ACC112 (cell line): ENCODE measurements around the gene TAAR5.
"Not testable (repeated sequence)": the region's sequence is repeated elsewhere in the genome, so short reads cannot be mapped to it uniquely, and the experiment has no call there.

Source experiments
- H2AFZ ChIP-seq: fragments of 200-600 bp; sonication (generic); one replicate; pipeline ENCODE4 v1.6.0; 2017; ENCODE audit warnings: antibody characterized with exemption, low read length; ENCODE audit not compliant: unreplicated experiment
- H3K27ac ChIP-seq: fragments of 200-600 bp; sonication (generic); 2 replicates; pipeline ENCODE4 v1.5.1; 2014; ENCODE audit warnings: low read depth, mild to moderate bottlenecking, antibody characterized with exemption, low read length, moderate library complexity
- H3K27me3 ChIP-seq: fragments of 200-600 bp; sonication (generic); 2 replicates; pipeline ENCODE4 v1.6.1; 2014; ENCODE audit warnings: mild to moderate bottlenecking, antibody characterized with exemption, low read length, moderate library complexity, mixed read lengths; ENCODE audit not compliant: insufficient read depth
- H3K36me3 ChIP-seq: fragments of 200-600 bp; sonication (generic); 2 replicates; pipeline ENCODE4 v1.6.1; 2016; ENCODE audit warnings: mild to moderate bottlenecking, antibody characterized with exemption, low read length, moderate library complexity, mixed read lengths; ENCODE audit not compliant: insufficient read depth
- H3K4me1 ChIP-seq: fragments of 200-600 bp; sonication (generic); one replicate; pipeline ENCODE4 v1.6.1; 2016; ENCODE audit warnings: low read length, mixed read lengths; ENCODE audit not compliant: insufficient read depth, unreplicated experiment, control insufficient read depth
- H3K4me3 ChIP-seq: fragments of 200-600 bp; sonication (generic); 2 replicates; pipeline ENCODE4 v1.5.1; 2014; ENCODE audit warnings: mild to moderate bottlenecking, low read depth, low read length
- H3K79me2 ChIP-seq: fragments of 200-600 bp; sonication (generic); one replicate; pipeline ENCODE4 v1.6.0; 2016; ENCODE audit warnings: low read length; ENCODE audit not compliant: control insufficient read depth, unreplicated experiment, insufficient read depth

The TAAR5 gene

GRCh38 chr6:132611616-132612015 lies 22.1 kb upstream of the TAAR5 start:
- H2AFZ ChIP-seq: no peak overlapping the region
- no peaks in the 10 kb centered on the region for H3K4me1 ChIP-seq
- no peaks in the 10 kb centered on the region for H3K79me2 ChIP-seq
- peaks cover 18% of the 10 kb centered on the region for H3K27me3 ChIP-seq
- no peak overlapping the region for H3K27ac ChIP-seq
- H3K36me3 ChIP-seq: no peaks in the 10 kb centered on the region
- no peak overlapping the region for H3K4me3 ChIP-seq

- H3K36me3 ChIP-seq: no peaks in the 10 kb centered on the region
- no peak overlapping the region for H3K27ac ChIP-seq
- no peak overlapping the region for H2AFZ ChIP-seq
These were observed 18.1 kb upstream of the TAAR5 start for GRCh38 chr6:132607544-132608233.

GRCh38 chr6:132604635-132605152 lies 15.2 kb upstream of the TAAR5 start:
- H3K4me3 ChIP-seq: no peak overlapping the region
- H3K27ac ChIP-seq: no peak overlapping the region

More at GRCh38 chr6:132607544-132608233, 18.1 kb upstream of the TAAR5 start:
- peaks cover 19% of the 10 kb centered on the region for H3K27me3 ChIP-seq
- no peaks in the 10 kb centered on the region for H3K79me2 ChIP-seq
- no peaks in the 10 kb centered on the region for H3K4me1 ChIP-seq
- no peak overlapping the region for H3K4me3 ChIP-seq

GRCh38 chr6:132600900-132601299 lies 11.4 kb upstream of the TAAR5 start:
- H3K27ac ChIP-seq, H3K4me1 ChIP-seq, H3K79me2 ChIP-seq, H2AFZ ChIP-seq, H3K36me3 ChIP-seq, H3K4me3 ChIP-seq: not testable (repeated sequence)
- H3K27me3 ChIP-seq: peaks cover 50% of the 10 kb centered on the region

More at GRCh38 chr6:132604635-132605152, 15.2 kb upstream of the TAAR5 start:
- Histone ChIP-seq H3K4me1 (no peaks in the 10 kb centered on the region), H3K79me2 (no peaks in the 10 kb centered on the region), H3K36me3 (no peaks in the 10 kb centered on the region), H2AFZ (no peak overlapping the region), H3K27me3 (peaks cover 25% of the 10 kb centered on the region)

GRCh38 chr6:132598473-132598872 lies 8.9 kb upstream of the TAAR5 start:
- Histone ChIP-seq H2AFZ (no peak overlapping the region), H3K79me2 (no peaks in the 10 kb centered on the region), H3K4me1 (no peaks in the 10 kb centered on the region), H3K27me3 (peaks cover 60% of the 10 kb centered on the region), H3K27ac (no peak overlapping the region), H3K4me3 (no peak overlapping the region), H3K36me3 (no peaks in the 10 kb centered on the region)

DNA sequence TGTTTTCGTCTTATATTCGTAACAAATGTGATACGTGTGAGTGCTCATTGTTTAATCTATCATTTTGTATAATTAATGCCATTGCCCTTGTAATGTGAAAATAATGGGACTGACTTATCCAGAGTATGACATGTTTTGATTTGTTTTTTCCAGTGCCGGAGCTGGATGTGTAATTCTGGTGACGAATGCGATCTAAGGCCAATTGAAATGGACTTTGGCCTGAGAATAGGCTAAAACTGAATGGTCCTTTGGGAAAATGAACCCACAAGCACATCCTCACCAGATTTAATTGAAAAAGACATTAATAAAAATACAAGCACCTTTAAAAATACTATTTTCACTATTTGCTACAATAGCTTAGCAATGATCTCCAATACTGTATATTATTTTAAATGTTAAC lies 6.7 kb upstream of the TAAR5 start:
- Histone ChIP-seq H2AFZ (no peak overlapping the region), H3K4me1 (no peaks in the 10 kb centered on the region), H3K4me3 (no peak overlapping the region), H3K27ac (no peak overlapping the region), H3K79me2 (no peaks in the 10 kb centered on the region), H3K36me3 (no peaks in the 10 kb centered on the region), H3K27me3 (peaks cover 82% of the 10 kb centered on the region)

DNA sequence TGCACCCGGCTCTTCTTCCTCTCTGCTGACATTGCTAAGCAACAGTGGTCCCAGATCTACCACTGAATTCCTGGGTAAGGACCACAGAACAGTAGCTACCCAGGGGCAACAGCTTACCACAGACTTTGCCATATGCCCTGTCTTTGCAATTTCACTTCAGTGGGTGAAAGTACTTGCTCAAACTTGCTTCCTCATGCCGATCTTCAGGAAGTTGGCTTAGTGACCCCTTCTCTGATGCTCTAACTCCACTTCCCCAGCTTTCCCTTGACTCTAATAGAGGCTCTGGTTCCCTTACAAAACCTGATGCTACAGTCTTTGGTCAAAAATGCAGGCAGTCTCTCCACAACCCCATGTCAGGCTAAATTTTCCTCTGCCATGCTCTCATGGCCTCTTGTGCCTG lies 3.3 kb upstream of the TAAR5 start:
- H3K4me3 ChIP-seq: no peak overlapping the region
- no peaks in the 10 kb centered on the region for H3K79me2 ChIP-seq
- H3K4me1 ChIP-seq: no peaks in the 10 kb centered on the region
- no peak overlapping the region for H3K27ac ChIP-seq
- no peaks in the 10 kb centered on the region for H3K36me3 ChIP-seq
- peaks cover 80% of the 10 kb centered on the region for H3K27me3 ChIP-seq
- H2AFZ ChIP-seq: no peak overlapping the region

- no peaks in the 10 kb centered on the region for H3K4me1 ChIP-seq
- H3K27me3 ChIP-seq: peaks cover 70% of the 10 kb centered on the region
- no peaks in the 10 kb centered on the region for H3K36me3 ChIP-seq
- no peak overlapping the region for H3K27ac ChIP-seq
- H3K79me2 ChIP-seq: no peaks in the 10 kb centered on the region
- H2AFZ ChIP-seq: no peak overlapping the region
- H3K4me3 ChIP-seq: no peak overlapping the region
These were observed 821 bp upstream of the TAAR5 start for GRCh38 chr6:132590362-132590761.

DNA sequence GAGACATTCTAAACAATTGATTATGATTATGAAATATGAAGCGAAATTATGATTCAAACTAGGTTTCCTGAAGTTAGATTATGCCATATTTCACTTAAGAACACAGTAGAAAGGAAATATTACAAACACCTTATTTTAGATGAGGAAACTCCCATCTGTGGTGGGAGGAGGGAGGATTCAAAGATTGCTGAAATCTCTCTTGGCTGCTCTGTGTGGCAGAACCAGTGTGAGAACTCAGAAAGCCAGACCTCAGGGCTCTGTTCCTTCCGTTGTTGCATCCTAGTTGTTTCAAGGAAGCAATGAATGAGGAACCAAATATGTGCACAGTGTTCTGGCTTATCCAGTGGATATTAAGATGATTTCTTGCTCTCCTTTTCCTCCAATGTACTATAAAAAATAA lies 2.1 kb downstream of the TAAR5 start:
- Histone ChIP-seq H2AFZ (no peak overlapping the region), H3K27ac (no peak overlapping the region), H3K27me3 (peaks cover 69% of the 10 kb centered on the region), H3K4me1 (no peaks in the 10 kb centered on the region), H3K4me3 (no peak overlapping the region), H3K36me3 (no peaks in the 10 kb centered on the region), H3K79me2 (no peaks in the 10 kb centered on the region)

DNA sequence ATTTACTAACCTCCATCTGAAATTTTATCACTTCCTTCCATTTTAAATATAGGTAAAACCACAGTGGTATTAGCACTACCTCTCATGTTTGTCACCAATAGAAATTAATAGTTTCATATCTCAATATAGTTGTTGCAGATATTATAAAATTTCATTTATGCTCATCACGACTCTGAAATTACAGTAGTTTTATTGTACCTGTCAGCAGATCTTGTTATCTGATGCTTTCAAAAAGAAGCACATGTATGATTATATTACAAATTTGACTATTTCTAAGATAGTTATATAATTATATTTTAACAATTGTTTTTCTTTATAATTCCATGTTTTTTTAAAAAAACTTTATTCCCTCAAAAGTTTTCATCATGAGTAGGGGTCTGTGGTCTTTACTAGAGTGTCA lies 4.8 kb downstream of the TAAR5 start:
- H3K36me3 ChIP-seq: no peaks in the 10 kb centered on the region
- H3K4me3 ChIP-seq: no peak overlapping the region
- peaks cover 69% of the 10 kb centered on the region for H3K27me3 ChIP-seq
- no peak overlapping the region for H2AFZ ChIP-seq
- H3K79me2 ChIP-seq: no peaks in the 10 kb centered on the region
- no peaks in the 10 kb centered on the region for H3K4me1 ChIP-seq
- no peak overlapping the region for H3K27ac ChIP-seq

GRCh38 chr6:132571774-132572173 lies 17.8 kb downstream of the TAAR5 start:
- Histone ChIP-seq H3K27ac (no peak overlapping the region), H3K79me2 (no peaks in the 10 kb centered on the region), H3K36me3 (no peaks in the 10 kb centered on the region), H3K27me3 (peaks cover 95% of the 10 kb centered on the region), H3K4me3 (no peak overlapping the region), H2AFZ (no peak overlapping the region), H3K4me1 (no peaks in the 10 kb centered on the region)
